ENCODE data around the gene RALGPS1. TPM values are rescaled to one million over a fixed set of nuclear protein-coding genes. Genes with fewer than 3 reads are reported as not detected.

Gene RALGPS1
- total RNA-seq, 2 donors from 2014 or later = 9.3 to 12.6 TPM

GRCh38 chr9:127122176-127123063 is 207.8 kb downstream of the RALGPS1 start, which contains the start of gene ANGPTL2:
ANGPTL2 (minus strand) TSS chr9:127122635; CDS start chr9:127108731, 13,904 bp downstream.
- H3K27me3 Mint-ChIP-seq = peaks cover 38% of the 10 kb centered on the region
- DNase-seq (no peak), ATAC-seq (peak; percentile 25)
- no peak within 1 kb of the TSS for H3K27ac Mint-ChIP-seq
- H3K36me3 Mint-ChIP-seq (ENCODE audit: low read depth) = peaks cover 5% of the 10 kb centered on the region
- H3K4me3 Mint-ChIP-seq = no peak within 1 kb of the TSS
- no peaks in the 10 kb centered on the region for H3K9me3 ChIP-seq (ENCODE audit: control insufficient read depth, low read length, poor library complexity, severe bottlenecking)
- H3K4me1 Mint-ChIP-seq = peaks cover 11% of the 10 kb centered on the region

GRCh38 chr9:127123064-127123890 is 208.7 kb downstream of the RALGPS1 start:
- Mint-ChIP-seq H3K4me1 (peaks cover 11% of the 10 kb centered on the region), H3K4me3 (no peak overlapping the region), H3K27ac (no peak overlapping the region), H3K27me3 (peaks cover 38% of the 10 kb centered on the region), H3K36me3 (ENCODE audit: low read depth) (peaks cover 8% of the 10 kb centered on the region)
- DNase-seq (no peak), ATAC-seq (no peak)
- no peaks in the 10 kb centered on the region for H3K9me3 ChIP-seq (ENCODE audit: control insufficient read depth, low read length, poor library complexity, severe bottlenecking)

- H3K9me3 ChIP-seq (ENCODE audit: control insufficient read depth, low read length, poor library complexity, severe bottlenecking) = no peaks in the 10 kb centered on the region
- ATAC-seq (no peak), DNase-seq (no peak)
- Mint-ChIP-seq H3K4me1 (peaks cover 11% of the 10 kb centered on the region), H3K36me3 (ENCODE audit: low read depth) (peaks cover 8% of the 10 kb centered on the region), H3K4me3 (no peak overlapping the region), H3K27me3 (peaks cover 33% of the 10 kb centered on the region), H3K27ac (no peak overlapping the region)
These were observed 209.5 kb downstream of the RALGPS1 start for GRCh38 chr9:127124111-127124531.

GRCh38 chr9:127124792-127125191 is 210.2 kb downstream of the RALGPS1 start:
- H3K27ac Mint-ChIP-seq = no peak overlapping the region

GRCh38 chr9:127126971-127127370 is 212.4 kb downstream of the RALGPS1 start:
- H3K36me3 Mint-ChIP-seq (ENCODE audit: low read depth) = peaks cover 8% of the 10 kb centered on the region
- H3K4me1 Mint-ChIP-seq = peaks cover 9% of the 10 kb centered on the region
- peaks cover 11% of the 10 kb centered on the region for H3K27me3 Mint-ChIP-seq
- DNase-seq = no peak
- ATAC-seq = no peak
- no peak overlapping the region for H3K27ac Mint-ChIP-seq
- no peak overlapping the region for H3K4me3 Mint-ChIP-seq
- H3K9me3 ChIP-seq (ENCODE audit: control insufficient read depth, low read length, poor library complexity, severe bottlenecking) = no peaks in the 10 kb centered on the region

More at GRCh38 chr9:127124792-127125191, 210.2 kb downstream of the RALGPS1 start:
- H3K36me3 Mint-ChIP-seq (ENCODE audit: low read depth) = peaks cover 8% of the 10 kb centered on the region
- ATAC-seq (no peak), DNase-seq (no peak)
- H3K4me1 Mint-ChIP-seq = peaks cover 11% of the 10 kb centered on the region
- H3K4me3 Mint-ChIP-seq = no peak overlapping the region
- no peaks in the 10 kb centered on the region for H3K9me3 ChIP-seq (ENCODE audit: control insufficient read depth, low read length, poor library complexity, severe bottlenecking)
- H3K27me3 Mint-ChIP-seq = peaks cover 29% of the 10 kb centered on the region

GRCh38 chr9:127128341-127129072 is 213.9 kb downstream of the RALGPS1 start:
- Mint-ChIP-seq H3K27ac (no peak overlapping the region), H3K4me1 (peaks cover 6% of the 10 kb centered on the region), H3K4me3 (no peak overlapping the region), H3K36me3 (ENCODE audit: low read depth) (peaks cover 9% of the 10 kb centered on the region), H3K27me3 (peaks cover under 1% of the 10 kb centered on the region)
- no peaks in the 10 kb centered on the region for H3K9me3 ChIP-seq (ENCODE audit: control insufficient read depth, low read length, poor library complexity, severe bottlenecking)
- no peak for ATAC-seq
- no peak for DNase-seq

GRCh38 chr9:127129073-127129717 is 214.6 kb downstream of the RALGPS1 start:
- DNase-seq (no peak), ATAC-seq (no peak)
- H3K36me3 Mint-ChIP-seq (ENCODE audit: low read depth) = peaks cover 9% of the 10 kb centered on the region
- H3K4me3 Mint-ChIP-seq = no peak overlapping the region
- H3K27ac Mint-ChIP-seq = no peak overlapping the region
- H3K9me3 ChIP-seq (ENCODE audit: control insufficient read depth, low read length, poor library complexity, severe bottlenecking) = no peaks in the 10 kb centered on the region
- no peaks in the 10 kb centered on the region for H3K27me3 Mint-ChIP-seq
- peaks cover 6% of the 10 kb centered on the region for H3K4me1 Mint-ChIP-seq

- Mint-ChIP-seq H3K4me1 (peaks cover 6% of the 10 kb centered on the region), H3K4me3 (no peak overlapping the region), H3K27ac (no peak overlapping the region), H3K36me3 (ENCODE audit: low read depth) (peaks cover 9% of the 10 kb centered on the region), H3K27me3 (no peaks in the 10 kb centered on the region)
- DNase-seq (no peak), ATAC-seq (no peak)
- no peaks in the 10 kb centered on the region for H3K9me3 ChIP-seq (ENCODE audit: control insufficient read depth, low read length, poor library complexity, severe bottlenecking)
These were observed 215.1 kb downstream of the RALGPS1 start for GRCh38 chr9:127129718-127130085.

GRCh38 chr9:127130235-127130634 is 215.7 kb downstream of the RALGPS1 start:
- ATAC-seq (no peak), DNase-seq (no peak)
- Mint-ChIP-seq H3K4me1 (peaks cover 6% of the 10 kb centered on the region), H3K27me3 (no peaks in the 10 kb centered on the region), H3K27ac (no peak overlapping the region), H3K36me3 (ENCODE audit: low read depth) (peaks cover 9% of the 10 kb centered on the region), H3K4me3 (no peak overlapping the region)
- no peaks in the 10 kb centered on the region for H3K9me3 ChIP-seq (ENCODE audit: control insufficient read depth, low read length, poor library complexity, severe bottlenecking)

- no peak overlapping the region for H3K4me3 Mint-ChIP-seq
These were observed 216.3 kb downstream of the RALGPS1 start for GRCh38 chr9:127130661-127131538.

GRCh38 chr9:127131871-127132270 is 217.3 kb downstream of the RALGPS1 start:
- Mint-ChIP-seq H3K27me3 (no peaks in the 10 kb centered on the region), H3K4me3 (no peak overlapping the region), H3K36me3 (ENCODE audit: low read depth) (peaks cover 4% of the 10 kb centered on the region), H3K4me1 (peaks cover 4% of the 10 kb centered on the region), H3K27ac (no peak overlapping the region)
- H3K9me3 ChIP-seq (ENCODE audit: control insufficient read depth, low read length, poor library complexity, severe bottlenecking) = no peaks in the 10 kb centered on the region
- ATAC-seq (no peak), DNase-seq (no peak)

More at GRCh38 chr9:127130661-127131538, 216.3 kb downstream of the RALGPS1 start:
- H3K27ac Mint-ChIP-seq = no peak overlapping the region
- no peak for DNase-seq
- H3K27me3 Mint-ChIP-seq = no peaks in the 10 kb centered on the region
- no peak for ATAC-seq
- H3K9me3 ChIP-seq (ENCODE audit: control insufficient read depth, low read length, poor library complexity, severe bottlenecking) = no peaks in the 10 kb centered on the region
- H3K4me1 Mint-ChIP-seq = peaks cover 6% of the 10 kb centered on the region
- peaks cover 9% of the 10 kb centered on the region for H3K36me3 Mint-ChIP-seq (ENCODE audit: low read depth)

GRCh38 chr9:127132375-127132774 is 217.8 kb downstream of the RALGPS1 start:
- DNase-seq (no peak), ATAC-seq (no peak)
- Mint-ChIP-seq H3K27me3 (no peaks in the 10 kb centered on the region), H3K36me3 (ENCODE audit: low read depth) (peaks cover 4% of the 10 kb centered on the region), H3K27ac (no peak overlapping the region), H3K4me3 (no peak overlapping the region), H3K4me1 (peaks cover 2% of the 10 kb centered on the region)
- no peaks in the 10 kb centered on the region for H3K9me3 ChIP-seq (ENCODE audit: control insufficient read depth, low read length, poor library complexity, severe bottlenecking)

All from T-helper 17 cell (primary cell).